HepG2 (cell line): ENCODE results near the gene OBSL1. TPM values are rescaled to one million over a fixed set of nuclear protein-coding genes. Genes with fewer than 3 reads are reported as not detected.

Source experiments
- HNRNPLL ChIP-seq: fragments of 200-400 bp; formaldehyde crosslinking; IDR thresholded peaks from 2 replicates; pipeline ENCODE4 v1.6.1; 2017; ENCODE audit warnings: mild to moderate bottlenecking, low read depth, low read length; ENCODE audit not compliant: poor library complexity, severe bottlenecking
- MZF1 ChIP-seq: sonication (generic); formaldehyde crosslinking; IDR thresholded peaks from 2 replicates; pipeline ENCODE4 v1.8.1; 2023; ENCODE audit warnings: mild to moderate bottlenecking, missing genetic modification reagents, borderline replicate concordance
- NCOA5 ChIP-seq: sonication (generic); formaldehyde crosslinking; IDR thresholded peaks from 2 replicates; pipeline ENCODE4 v1.4.0; 2020; ENCODE audit warnings: missing genetic modification reagents
- SMAD3 ChIP-seq: sonication (generic); formaldehyde crosslinking; IDR thresholded peaks from 2 replicates; pipeline ENCODE4 v1.4.0; 2020; ENCODE audit warnings: missing genetic modification reagents
- SP2 ChIP-seq: sonication (generic); formaldehyde crosslinking; IDR thresholded peaks from 2 replicates; pipeline ENCODE4 v1.5.1; 2020; ENCODE audit warnings: mild to moderate bottlenecking, missing genetic modification reagents
- SRSF1 ChIP-seq: fragments of 200-400 bp; formaldehyde crosslinking; optimal IDR thresholded peaks from 2 replicates; pipeline ENCODE3; 2017; ENCODE audit warnings: mild to moderate bottlenecking, low read depth, low read length, moderate library complexity
- TP53 ChIP-seq: sonication (generic); formaldehyde crosslinking; conservative IDR thresholded peaks from 2 replicates; pipeline ENCODE4 v1.4.0; 2020; ENCODE audit warnings: missing genetic modification reagents
- WIZ ChIP-seq: sonication (generic); formaldehyde crosslinking; IDR thresholded peaks from 2 replicates; pipeline ENCODE4 v1.5.1; 2020; ENCODE audit warnings: mild to moderate bottlenecking, missing genetic modification reagents
- ZBTB21 ChIP-seq: sonication (generic); formaldehyde crosslinking; IDR thresholded peaks from 2 replicates; pipeline ENCODE4 v1.4.0; 2020; ENCODE audit warnings: missing genetic modification reagents
- ZNF20 ChIP-seq: sonication (generic); formaldehyde crosslinking; IDR thresholded peaks from 2 replicates; pipeline ENCODE4 v1.4.0; 2020; ENCODE audit warnings: mild to moderate bottlenecking, moderate library complexity, missing genetic modification reagents
- ZSCAN31 ChIP-seq: sonication (generic); formaldehyde crosslinking; IDR thresholded peaks from 2 replicates; pipeline ENCODE4 v1.5.0; 2020; ENCODE audit warnings: low read depth, mild to moderate bottlenecking, missing genetic modification reagents
- ZSCAN9 ChIP-seq: IDR thresholded peaks from 2 replicates; pipeline ENCODE4 v1.6.1; 2016; ENCODE audit warnings: borderline replicate concordance
- polyA plus RNA-seq, 8 experiments: library from polyadenylated mRNA; depleted of rRNA in 3 of 8; stranded (reverse) in 7 of 8; unstranded in 1 of 8; fragments of >200 nt; fragmentation: Illumina TruSeq in 4 of 8; extraction: Trizol in 4 of 8; gene quantifications; 2 replicates each; pipeline versions ENCODE4 v1.2.1 to v1.2.3, GENCODE V29; 2011 to 2016; ENCODE audit warnings: low read depth in 4 of 8, missing spikeins in 1 of 8, mixed read lengths in 1 of 8; ENCODE audit not compliant: insufficient read depth in 1 of 8
- total RNA-seq, 5 experiments: library from RNA; depleted of rRNA; stranded (reverse); fragments of >200 nt; fragmentation: Illumina TruSeq; extraction: Trizol; gene quantifications; 2 replicates each; pipeline ENCODE4 v1.2.3, GENCODE V29; 2016; ENCODE audit warnings: low read depth in 1 of 5
- TF ChIP-seq, protein P1 (sequence below): IDR thresholded peaks from 2 replicates; pipeline ENCODE4 v1.6.1; 2016; ENCODE audit warnings: mild to moderate bottlenecking, missing biosample characterization, missing genetic modification reagents
- TF ChIP-seq, protein P2 (sequence below): IDR thresholded peaks from 2 replicates; pipeline ENCODE4 v1.6.1; 2016; ENCODE audit warnings: control low read depth
- TF ChIP-seq, protein P3 (sequence below): sonication (generic); formaldehyde crosslinking; IDR thresholded peaks from 2 replicates; pipeline ENCODE4 v1.4.0; 2020; ENCODE audit warnings: missing genetic modification reagents
- TF ChIP-seq, protein P4 (sequence below): sonication (generic); formaldehyde crosslinking; IDR thresholded peaks from 2 replicates; pipeline ENCODE4 v1.5.0; 2020; ENCODE audit warnings: mild to moderate bottlenecking, missing genetic modification reagents, borderline replicate concordance

The OBSL1 gene
- total and polyA plus RNA-seq, 2 of the 13 experiments (the other 11 are each of a cell fraction or from before 2014, with no cell fraction given): 86.7 to 218 TPM

- TF ChIP-seq SMAD3 (no peak), NCOA5 (no peak), SRSF1 (peak; percentile 82), ZNF20 (CRISPR knock-in tag) (no peak), TP53 (no peak), ZSCAN31 (CRISPR knock-in tag) (no peak), HNRNPLL (peak; percentile 17), WIZ (no peak), MZF1 (0 out of 2 replicates have a peak, but pooled peaks have one; percentile 11), SP2 (CRISPR knock-in tag) (no peak), ZBTB21 (CRISPR knock-in tag) (no peak), ZSCAN9 (no peak)
- TF ChIP-seq, protein P1, sequence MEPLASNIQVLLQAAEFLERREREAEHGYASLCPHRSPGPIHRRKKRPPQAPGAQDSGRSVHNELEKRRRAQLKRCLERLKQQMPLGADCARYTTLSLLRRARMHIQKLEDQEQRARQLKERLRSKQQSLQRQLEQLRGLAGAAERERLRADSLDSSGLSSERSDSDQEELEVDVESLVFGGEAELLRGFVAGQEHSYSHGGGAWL (CRISPR knock-in tag): no peak; the same call in 1 of the 2 replicates
- TF ChIP-seq, protein P2, sequence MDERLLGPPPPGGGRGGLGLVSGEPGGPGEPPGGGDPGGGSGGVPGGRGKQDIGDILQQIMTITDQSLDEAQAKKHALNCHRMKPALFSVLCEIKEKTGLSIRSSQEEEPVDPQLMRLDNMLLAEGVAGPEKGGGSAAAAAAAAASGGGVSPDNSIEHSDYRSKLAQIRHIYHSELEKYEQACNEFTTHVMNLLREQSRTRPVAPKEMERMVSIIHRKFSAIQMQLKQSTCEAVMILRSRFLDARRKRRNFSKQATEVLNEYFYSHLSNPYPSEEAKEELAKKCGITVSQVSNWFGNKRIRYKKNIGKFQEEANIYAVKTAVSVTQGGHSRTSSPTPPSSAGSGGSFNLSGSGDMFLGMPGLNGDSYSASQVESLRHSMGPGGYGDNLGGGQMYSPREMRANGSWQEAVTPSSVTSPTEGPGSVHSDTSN: no peak
- TF ChIP-seq, protein P3, sequence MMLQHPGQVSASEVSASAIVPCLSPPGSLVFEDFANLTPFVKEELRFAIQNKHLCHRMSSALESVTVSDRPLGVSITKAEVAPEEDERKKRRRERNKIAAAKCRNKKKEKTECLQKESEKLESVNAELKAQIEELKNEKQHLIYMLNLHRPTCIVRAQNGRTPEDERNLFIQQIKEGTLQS (CRISPR knock-in tag): no peak
- TF ChIP-seq, protein P4, sequence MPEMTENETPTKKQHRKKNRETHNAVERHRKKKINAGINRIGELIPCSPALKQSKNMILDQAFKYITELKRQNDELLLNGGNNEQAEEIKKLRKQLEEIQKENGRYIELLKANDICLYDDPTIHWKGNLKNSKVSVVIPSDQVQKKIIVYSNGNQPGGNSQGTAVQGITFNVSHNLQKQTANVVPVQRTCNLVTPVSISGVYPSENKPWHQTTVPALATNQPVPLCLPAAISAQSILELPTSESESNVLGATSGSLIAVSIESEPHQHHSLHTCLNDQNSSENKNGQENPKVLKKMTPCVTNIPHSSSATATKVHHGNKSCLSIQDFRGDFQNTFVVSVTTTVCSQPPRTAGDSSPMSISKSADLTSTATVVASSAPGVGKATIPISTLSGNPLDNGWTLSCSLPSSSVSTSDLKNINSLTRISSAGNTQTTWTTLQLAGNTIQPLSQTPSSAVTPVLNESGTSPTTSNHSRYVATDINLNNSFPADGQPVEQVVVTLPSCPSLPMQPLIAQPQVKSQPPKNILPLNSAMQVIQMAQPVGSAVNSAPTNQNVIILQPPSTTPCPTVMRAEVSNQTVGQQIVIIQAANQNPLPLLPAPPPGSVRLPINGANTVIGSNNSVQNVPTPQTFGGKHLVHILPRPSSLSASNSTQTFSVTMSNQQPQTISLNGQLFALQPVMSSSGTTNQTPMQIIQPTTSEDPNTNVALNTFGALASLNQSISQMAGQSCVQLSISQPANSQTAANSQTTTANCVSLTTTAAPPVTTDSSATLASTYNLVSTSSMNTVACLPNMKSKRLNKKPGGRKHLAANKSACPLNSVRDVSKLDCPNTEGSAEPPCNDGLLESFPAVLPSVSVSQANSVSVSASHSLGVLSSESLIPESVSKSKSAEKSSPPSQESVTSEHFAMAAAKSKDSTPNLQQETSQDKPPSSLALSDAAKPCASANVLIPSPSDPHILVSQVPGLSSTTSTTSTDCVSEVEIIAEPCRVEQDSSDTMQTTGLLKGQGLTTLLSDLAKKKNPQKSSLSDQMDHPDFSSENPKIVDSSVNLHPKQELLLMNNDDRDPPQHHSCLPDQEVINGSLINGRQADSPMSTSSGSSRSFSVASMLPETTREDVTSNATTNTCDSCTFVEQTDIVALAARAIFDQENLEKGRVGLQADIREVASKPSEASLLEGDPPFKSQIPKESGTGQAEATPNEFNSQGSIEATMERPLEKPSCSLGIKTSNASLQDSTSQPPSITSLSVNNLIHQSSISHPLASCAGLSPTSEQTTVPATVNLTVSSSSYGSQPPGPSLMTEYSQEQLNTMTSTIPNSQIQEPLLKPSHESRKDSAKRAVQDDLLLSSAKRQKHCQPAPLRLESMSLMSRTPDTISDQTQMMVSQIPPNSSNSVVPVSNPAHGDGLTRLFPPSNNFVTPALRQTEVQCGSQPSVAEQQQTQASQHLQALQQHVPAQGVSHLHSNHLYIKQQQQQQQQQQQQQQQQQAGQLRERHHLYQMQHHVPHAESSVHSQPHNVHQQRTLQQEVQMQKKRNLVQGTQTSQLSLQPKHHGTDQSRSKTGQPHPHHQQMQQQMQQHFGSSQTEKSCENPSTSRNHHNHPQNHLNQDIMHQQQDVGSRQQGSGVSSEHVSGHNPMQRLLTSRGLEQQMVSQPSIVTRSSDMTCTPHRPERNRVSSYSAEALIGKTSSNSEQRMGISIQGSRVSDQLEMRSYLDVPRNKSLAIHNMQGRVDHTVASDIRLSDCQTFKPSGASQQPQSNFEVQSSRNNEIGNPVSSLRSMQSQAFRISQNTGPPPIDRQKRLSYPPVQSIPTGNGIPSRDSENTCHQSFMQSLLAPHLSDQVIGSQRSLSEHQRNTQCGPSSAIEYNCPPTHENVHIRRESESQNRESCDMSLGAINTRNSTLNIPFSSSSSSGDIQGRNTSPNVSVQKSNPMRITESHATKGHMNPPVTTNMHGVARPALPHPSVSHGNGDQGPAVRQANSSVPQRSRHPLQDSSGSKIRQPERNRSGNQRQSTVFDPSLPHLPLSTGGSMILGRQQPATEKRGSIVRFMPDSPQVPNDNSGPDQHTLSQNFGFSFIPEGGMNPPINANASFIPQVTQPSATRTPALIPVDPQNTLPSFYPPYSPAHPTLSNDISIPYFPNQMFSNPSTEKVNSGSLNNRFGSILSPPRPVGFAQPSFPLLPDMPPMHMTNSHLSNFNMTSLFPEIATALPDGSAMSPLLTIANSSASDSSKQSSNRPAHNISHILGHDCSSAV (CRISPR knock-in tag): no peak
Measured at GRCh38 chr2:219537657-219538488, 33.5 kb downstream of the OBSL1 start (continued).
